Fibroblast of pulmonary artery (primary cell): ENCODE results near the gene INTS2.

Source experiments
- DNase-seq: peaks from one replicate; pipeline ENCODE4 v3.0.0-alpha.2; 2010; ENCODE audit warnings: low read depth
- H3K4me3 ChIP-seq: replicated peaks from 2 replicates; pipeline ENCODE4 v1.5.1; 2011; ENCODE audit warnings: low read depth, mild to moderate bottlenecking, control low read depth, low read length, moderate library complexity
- TF ChIP-seq, protein P1 (sequence below): IDR thresholded peaks from 2 replicates; pipeline ENCODE4 v1.5.1; 2011; ENCODE audit warnings: mild to moderate bottlenecking, control low read depth, low read length, inconsistent platforms; ENCODE audit errors: missing control alignments

The INTS2 gene

GRCh38 chr17:61927208-61928100 lies at the start of gene INTS2:
TSS of gene INTS2 (minus strand) at chr17:61927982. CDS start at chr17:61926644, 1,338 bp downstream.
- peak within 1 kb of the TSS; percentile 92 for H3K4me3 ChIP-seq
- peak; percentile 97 for DNase-seq
- TF ChIP-seq, protein P1, sequence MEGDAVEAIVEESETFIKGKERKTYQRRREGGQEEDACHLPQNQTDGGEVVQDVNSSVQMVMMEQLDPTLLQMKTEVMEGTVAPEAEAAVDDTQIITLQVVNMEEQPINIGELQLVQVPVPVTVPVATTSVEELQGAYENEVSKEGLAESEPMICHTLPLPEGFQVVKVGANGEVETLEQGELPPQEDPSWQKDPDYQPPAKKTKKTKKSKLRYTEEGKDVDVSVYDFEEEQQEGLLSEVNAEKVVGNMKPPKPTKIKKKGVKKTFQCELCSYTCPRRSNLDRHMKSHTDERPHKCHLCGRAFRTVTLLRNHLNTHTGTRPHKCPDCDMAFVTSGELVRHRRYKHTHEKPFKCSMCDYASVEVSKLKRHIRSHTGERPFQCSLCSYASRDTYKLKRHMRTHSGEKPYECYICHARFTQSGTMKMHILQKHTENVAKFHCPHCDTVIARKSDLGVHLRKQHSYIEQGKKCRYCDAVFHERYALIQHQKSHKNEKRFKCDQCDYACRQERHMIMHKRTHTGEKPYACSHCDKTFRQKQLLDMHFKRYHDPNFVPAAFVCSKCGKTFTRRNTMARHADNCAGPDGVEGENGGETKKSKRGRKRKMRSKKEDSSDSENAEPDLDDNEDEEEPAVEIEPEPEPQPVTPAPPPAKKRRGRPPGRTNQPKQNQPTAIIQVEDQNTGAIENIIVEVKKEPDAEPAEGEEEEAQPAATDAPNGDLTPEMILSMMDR, result no peak

GRCh38 chr17:61974115-61974514 lies 46.3 kb upstream of the INTS2 start:
- no peak overlapping the region for H3K4me3 ChIP-seq
- TF ChIP-seq, protein P1, result no peak
- no peak for DNase-seq

DNA sequence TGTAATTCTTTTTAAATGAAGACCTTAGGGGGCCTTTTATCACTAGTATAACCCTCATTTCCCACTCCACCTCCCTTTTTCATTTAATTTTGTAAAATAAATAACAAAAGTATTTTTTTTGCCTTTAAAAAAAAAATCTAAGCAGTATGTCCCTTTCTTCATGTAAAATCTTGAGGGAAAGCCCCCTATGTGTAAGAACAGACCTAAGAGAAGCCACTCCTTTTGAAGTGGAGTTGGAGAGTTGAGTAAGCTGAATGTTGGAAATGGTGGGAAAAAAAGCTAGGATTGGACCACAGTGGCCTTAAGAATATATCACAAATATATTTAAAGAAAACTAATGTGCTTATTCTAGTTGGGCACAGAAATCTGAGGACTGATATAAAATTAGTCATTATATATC lies 44.5 kb upstream of the INTS2 start:
- no peak for DNase-seq
- no peak overlapping the region for H3K4me3 ChIP-seq
- TF ChIP-seq, protein P1, result no peak

- peak; percentile 7 for DNase-seq
These were observed 42.2 kb upstream of the INTS2 start for GRCh38 chr17:61970030-61970429.

DNA sequence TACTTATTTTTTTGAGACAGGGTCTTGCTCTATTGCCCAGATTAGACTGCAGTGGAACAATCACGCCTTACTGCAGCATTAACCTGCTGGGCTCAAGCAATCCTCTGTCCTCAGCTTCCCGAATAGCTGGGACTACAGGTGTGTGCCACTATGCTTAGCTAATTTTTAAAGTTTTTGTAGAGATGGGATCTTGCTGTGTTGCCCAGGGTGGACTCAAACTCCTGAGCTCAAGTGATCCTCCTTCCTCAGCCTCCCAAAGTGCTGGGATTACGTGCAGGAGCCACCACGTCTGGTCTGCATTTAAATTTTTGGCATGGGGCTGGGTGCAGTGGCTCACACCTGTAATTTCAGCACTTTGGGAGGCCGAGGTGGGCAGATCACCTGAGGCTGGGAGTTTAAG lies 41.0 kb upstream of the INTS2 start:
- TF ChIP-seq, protein P1, result no peak
- no peak for DNase-seq
- no peak overlapping the region for H3K4me3 ChIP-seq

More at GRCh38 chr17:61970030-61970429, 42.2 kb upstream of the INTS2 start:
- no peak overlapping the region for H3K4me3 ChIP-seq
- TF ChIP-seq, protein P1, result no peak

- no peak overlapping the region for H3K4me3 ChIP-seq
- TF ChIP-seq, protein P1, result no peak
- DNase-seq, result no peak
These were observed 39.9 kb upstream of the INTS2 start for GRCh38 chr17:61967729-61968128.
